HEK293 (cell line): ENCODE results near the gene KLHL28.

ENCODE experiments used
- CTCF ChIA-PET: fragments of 350-600 bp; formaldehyde crosslinking; extraction: SDS; loops from one replicate; lab custom pipeline; 2021; ENCODE audit warnings: antibody characterized with exemption; lab: Yijun Ruan, JAX
- POLR2A ChIA-PET: fragments of 300-600 bp; formaldehyde crosslinking; extraction: SDS; loops from one replicate; lab custom pipeline; 2020; ENCODE audit warnings: antibody characterized with exemption, inconsistent platforms; lab: Yijun Ruan, JAX
- H3K27ac ChIP-seq: fragments of 200-500 bp; sonication (Bioruptor generic); 2 replicates; pipeline ENCODE4 v1.5.1; 2014; ENCODE audit warnings: low read depth, low read length, control low read depth, inconsistent platforms; ENCODE audit errors: extremely low read depth
- H3K36me3 ChIP-seq, 2 experiments: fragments of 200-500 bp in 1 of 2; sonication (Bioruptor generic) in 1 of 2; 1 replicate in 1 of 2; 2 replicates in 1 of 2; pipeline ENCODE4 v1.5.1; 2014 to 2017; ENCODE audit warnings: inconsistent platforms in 2 of 2, low read length in 2 of 2; ENCODE audit not compliant: control insufficient read depth in 2 of 2, insufficient read depth in 1 of 2
- H3K4me1 ChIP-seq: fragments of 200-500 bp; sonication (Bioruptor generic); 2 replicates; pipeline ENCODE4 v1.5.1; 2014; ENCODE audit warnings: mild to moderate bottlenecking, low read length, inconsistent platforms; ENCODE audit not compliant: control insufficient read depth, insufficient read depth
- H3K4me3 ChIP-seq: 2 replicates; pipeline ENCODE4 v1.5.1; 2011; ENCODE audit warnings: low read depth, mild to moderate bottlenecking, control low read depth, low read length, moderate library complexity
- H3K9me3 ChIP-seq: fragments of 200-500 bp; sonication (Bioruptor generic); 2 replicates; pipeline ENCODE4 v1.5.1; 2014; ENCODE audit warnings: low read depth, low read length, inconsistent platforms; ENCODE audit not compliant: control insufficient read depth, insufficient read depth
- HOXA7 ChIP-seq: sonication (generic); formaldehyde crosslinking; IDR thresholded peaks from 2 replicates; pipeline ENCODE4 v1.8.1; 2022; ENCODE audit warnings: missing genetic modification reagents, borderline replicate concordance
- HOXC10 ChIP-seq: sonication (generic); formaldehyde crosslinking; IDR thresholded peaks from 2 replicates; pipeline ENCODE4 v1.8.1; 2023; ENCODE audit warnings: mild to moderate bottlenecking, missing genetic modification reagents
- KLF10 ChIP-seq: fragments of 450-650 bp; IDR thresholded peaks from 2 replicates; pipeline ENCODE4 v1.5.1; 2018; ENCODE audit warnings: missing biosample characterization, mild to moderate bottlenecking, missing genetic modification characterization
- KLF16 ChIP-seq: fragments of 450-650 bp; formaldehyde crosslinking; IDR thresholded peaks from 2 replicates; pipeline ENCODE4 v1.5.1; 2017; ENCODE audit warnings: missing biosample characterization, missing genetic modification characterization
- KLF7 ChIP-seq: fragments of 450-650 bp; formaldehyde crosslinking; IDR thresholded peaks from 2 replicates; pipeline ENCODE4 v1.5.1; 2016; ENCODE audit warnings: missing biosample characterization, missing genetic modification characterization, borderline replicate concordance
- PBX3 ChIP-seq: sonication (generic); formaldehyde crosslinking; IDR thresholded peaks from 2 replicates; pipeline ENCODE4 v1.8.1; 2022; ENCODE audit warnings: mild to moderate bottlenecking, moderate library complexity, missing genetic modification reagents
- PRDM4 ChIP-seq: fragments of 450-650 bp; formaldehyde crosslinking; IDR thresholded peaks from 2 replicates; pipeline ENCODE4 v1.5.1; 2017; ENCODE audit warnings: missing biosample characterization, missing genetic modification characterization
- SP2 ChIP-seq: fragments of 450-650 bp; formaldehyde crosslinking; IDR thresholded peaks from 2 replicates; pipeline ENCODE4 v1.5.1; 2016; ENCODE audit warnings: missing biosample characterization, missing genetic modification characterization
- ZBTB44 ChIP-seq: fragments of 450-650 bp; IDR thresholded peaks from 2 replicates; pipeline ENCODE4 v1.5.1; 2018; ENCODE audit warnings: missing biosample characterization, mild to moderate bottlenecking, missing genetic modification characterization
- ZFP41 ChIP-seq: fragments of 450-650 bp; formaldehyde crosslinking; IDR thresholded peaks from 2 replicates; pipeline ENCODE4 v1.5.1; 2016; ENCODE audit warnings: missing biosample characterization, missing genetic modification characterization, borderline replicate concordance
- ZNF140 ChIP-seq: fragments of 450-650 bp; formaldehyde crosslinking; IDR thresholded peaks from 2 replicates; pipeline ENCODE4 v1.5.1; 2016; ENCODE audit warnings: missing biosample characterization, missing genetic modification characterization
- ZNF23 ChIP-seq: fragments of 450-650 bp; formaldehyde crosslinking; IDR thresholded peaks from 2 replicates; pipeline ENCODE4 v1.5.1; 2016; ENCODE audit warnings: missing biosample characterization, missing genetic modification characterization, borderline replicate concordance
- ZNF311 ChIP-seq: fragments of 450-650 bp; formaldehyde crosslinking; IDR thresholded peaks from 2 replicates; pipeline ENCODE4 v1.5.1; 2017; ENCODE audit warnings: missing biosample characterization, missing genetic modification characterization, borderline replicate concordance
- ZNF354C ChIP-seq: fragments of 450-650 bp; formaldehyde crosslinking; IDR thresholded peaks from 2 replicates; pipeline ENCODE4 v1.5.1; 2016; ENCODE audit warnings: missing biosample characterization, missing genetic modification characterization, low read depth, borderline replicate concordance
- ZNF549 ChIP-seq: fragments of 450-650 bp; IDR thresholded peaks from 2 replicates; pipeline ENCODE4 v1.5.1; 2018; ENCODE audit warnings: missing biosample characterization, missing genetic modification characterization, mild to moderate bottlenecking, inconsistent platforms, moderate library complexity
- ZNF571 ChIP-seq: fragments of 450-650 bp; formaldehyde crosslinking; IDR thresholded peaks from 2 replicates; pipeline ENCODE4 v1.5.0; 2017; ENCODE audit warnings: missing biosample characterization, missing genetic modification characterization
- ZNF623 ChIP-seq: fragments of 450-650 bp; formaldehyde crosslinking; IDR thresholded peaks from 2 replicates; pipeline ENCODE4 v1.5.1; 2016; ENCODE audit warnings: missing biosample characterization, missing genetic modification characterization
- ZNF670 ChIP-seq: fragments of 450-650 bp; formaldehyde crosslinking; IDR thresholded peaks from 2 replicates; pipeline ENCODE4 v1.5.1; 2016; ENCODE audit warnings: missing biosample characterization, missing genetic modification characterization, low read depth
- ZNF677 ChIP-seq: fragments of 450-650 bp; IDR thresholded peaks from 2 replicates; pipeline ENCODE4 v1.5.0; 2018; ENCODE audit warnings: missing biosample characterization, mild to moderate bottlenecking, missing genetic modification characterization, moderate library complexity
- ZSCAN23 ChIP-seq: fragments of 450-650 bp; formaldehyde crosslinking; IDR thresholded peaks from 2 replicates; pipeline ENCODE4 v1.5.1; 2016; ENCODE audit warnings: missing biosample characterization, missing genetic modification characterization
- TF ChIP-seq, protein P1 (sequence below): fragments of 450-650 bp; formaldehyde crosslinking; IDR thresholded peaks from 2 replicates; pipeline ENCODE4 v1.5.1; 2017; ENCODE audit warnings: missing biosample characterization, missing genetic modification characterization
- TF ChIP-seq, protein P2 (sequence below): fragments of 450-650 bp; formaldehyde crosslinking; IDR thresholded peaks from 2 replicates; pipeline ENCODE4 v1.5.0; 2017; ENCODE audit warnings: missing biosample characterization, missing genetic modification characterization, borderline replicate concordance
- TF ChIP-seq, protein P3 (sequence below): fragments of 450-650 bp; formaldehyde crosslinking; IDR thresholded peaks from 2 replicates; pipeline ENCODE4 v1.5.1; 2017; ENCODE audit warnings: missing biosample characterization, missing genetic modification characterization

The KLHL28 gene

GRCh38 chr14:44945264-44945663 lies 16.5 kb downstream of the KLHL28 start:
- H3K4me1 ChIP-seq = no peaks in the 10 kb centered on the region
- CTCF ChIA-PET = no interaction called here
- TF ChIP-seq ZNF23 (tag by site-specific recombination) = no peak
- TF ChIP-seq ZNF140 (tag by site-specific recombination) = no peak
- no peak for TF ChIP-seq KLF7 (tag by site-specific recombination)
- TF ChIP-seq, all 188 proteins: peak for 0
- Histone ChIP-seq H3K9me3 (no peaks in the 10 kb centered on the region), H3K36me3 (peaks cover 25 to 35% of the 10 kb centered on the region in 2 experiments), H3K4me3 (no peak overlapping the region), H3K27ac (no peak overlapping the region)
- POLR2A ChIA-PET = no interaction called here

DNA sequence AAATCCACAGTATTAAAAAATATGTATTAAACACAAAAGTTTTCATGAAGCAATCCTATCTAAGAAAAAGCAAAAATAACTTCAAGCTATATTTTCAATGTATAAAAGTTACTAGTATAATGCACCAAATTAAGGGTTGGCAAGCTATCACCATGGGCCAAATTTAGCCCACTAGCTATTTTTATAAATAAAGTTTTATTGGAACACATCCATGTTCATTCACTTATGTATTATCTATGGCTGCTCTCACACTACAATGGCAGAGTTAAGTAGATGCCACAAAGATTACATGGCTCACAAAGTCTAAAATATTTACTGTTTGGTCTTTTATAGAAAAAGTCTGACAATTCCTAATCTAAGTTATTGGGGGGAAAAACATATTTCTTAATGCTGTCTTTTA lies 17.6 kb downstream of the KLHL28 start:
- TF ChIP-seq PRDM4 (tag by site-specific recombination) (no peak), ZNF311 (no peak), ZNF549 (tag by site-specific recombination) (no peak), KLF16 (tag by site-specific recombination) (no peak), HOXA7 (CRISPR knock-in tag) (no peak), SP2 (no peak), ZNF670 (tag by site-specific recombination) (no peak), ZFP41 (tag by site-specific recombination) (no peak), ZSCAN23 (tag by site-specific recombination) (no peak), KLF10 (tag by site-specific recombination) (no peak), PBX3 (no peak), ZBTB44 (tag by site-specific recombination) (no peak), HOXC10 (CRISPR knock-in tag) (no peak), ZNF354C (tag by site-specific recombination) (no peak), ZNF571 (tag by site-specific recombination) (no peak), ZNF623 (tag by site-specific recombination) (no peak), ZNF677 (tag by site-specific recombination) (no peak)
- TF ChIP-seq, protein P1, sequence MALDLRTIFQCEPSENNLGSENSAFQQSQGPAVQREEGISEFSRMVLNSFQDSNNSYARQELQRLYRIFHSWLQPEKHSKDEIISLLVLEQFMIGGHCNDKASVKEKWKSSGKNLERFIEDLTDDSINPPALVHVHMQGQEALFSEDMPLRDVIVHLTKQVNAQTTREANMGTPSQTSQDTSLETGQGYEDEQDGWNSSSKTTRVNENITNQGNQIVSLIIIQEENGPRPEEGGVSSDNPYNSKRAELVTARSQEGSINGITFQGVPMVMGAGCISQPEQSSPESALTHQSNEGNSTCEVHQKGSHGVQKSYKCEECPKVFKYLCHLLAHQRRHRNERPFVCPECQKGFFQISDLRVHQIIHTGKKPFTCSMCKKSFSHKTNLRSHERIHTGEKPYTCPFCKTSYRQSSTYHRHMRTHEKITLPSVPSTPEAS (tag by site-specific recombination) = no peak
- TF ChIP-seq, protein P2, sequence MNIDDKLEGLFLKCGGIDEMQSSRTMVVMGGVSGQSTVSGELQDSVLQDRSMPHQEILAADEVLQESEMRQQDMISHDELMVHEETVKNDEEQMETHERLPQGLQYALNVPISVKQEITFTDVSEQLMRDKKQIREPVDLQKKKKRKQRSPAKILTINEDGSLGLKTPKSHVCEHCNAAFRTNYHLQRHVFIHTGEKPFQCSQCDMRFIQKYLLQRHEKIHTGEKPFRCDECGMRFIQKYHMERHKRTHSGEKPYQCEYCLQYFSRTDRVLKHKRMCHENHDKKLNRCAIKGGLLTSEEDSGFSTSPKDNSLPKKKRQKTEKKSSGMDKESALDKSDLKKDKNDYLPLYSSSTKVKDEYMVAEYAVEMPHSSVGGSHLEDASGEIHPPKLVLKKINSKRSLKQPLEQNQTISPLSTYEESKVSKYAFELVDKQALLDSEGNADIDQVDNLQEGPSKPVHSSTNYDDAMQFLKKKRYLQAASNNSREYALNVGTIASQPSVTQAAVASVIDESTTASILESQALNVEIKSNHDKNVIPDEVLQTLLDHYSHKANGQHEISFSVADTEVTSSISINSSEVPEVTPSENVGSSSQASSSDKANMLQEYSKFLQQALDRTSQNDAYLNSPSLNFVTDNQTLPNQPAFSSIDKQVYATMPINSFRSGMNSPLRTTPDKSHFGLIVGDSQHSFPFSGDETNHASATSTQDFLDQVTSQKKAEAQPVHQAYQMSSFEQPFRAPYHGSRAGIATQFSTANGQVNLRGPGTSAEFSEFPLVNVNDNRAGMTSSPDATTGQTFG = no peak
- TF ChIP-seq, protein P3, sequence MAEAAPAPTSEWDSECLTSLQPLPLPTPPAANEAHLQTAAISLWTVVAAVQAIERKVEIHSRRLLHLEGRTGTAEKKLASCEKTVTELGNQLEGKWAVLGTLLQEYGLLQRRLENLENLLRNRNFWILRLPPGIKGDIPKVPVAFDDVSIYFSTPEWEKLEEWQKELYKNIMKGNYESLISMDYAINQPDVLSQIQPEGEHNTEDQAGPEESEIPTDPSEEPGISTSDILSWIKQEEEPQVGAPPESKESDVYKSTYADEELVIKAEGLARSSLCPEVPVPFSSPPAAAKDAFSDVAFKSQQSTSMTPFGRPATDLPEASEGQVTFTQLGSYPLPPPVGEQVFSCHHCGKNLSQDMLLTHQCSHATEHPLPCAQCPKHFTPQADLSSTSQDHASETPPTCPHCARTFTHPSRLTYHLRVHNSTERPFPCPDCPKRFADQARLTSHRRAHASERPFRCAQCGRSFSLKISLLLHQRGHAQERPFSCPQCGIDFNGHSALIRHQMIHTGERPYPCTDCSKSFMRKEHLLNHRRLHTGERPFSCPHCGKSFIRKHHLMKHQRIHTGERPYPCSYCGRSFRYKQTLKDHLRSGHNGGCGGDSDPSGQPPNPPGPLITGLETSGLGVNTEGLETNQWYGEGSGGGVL (tag by site-specific recombination) = no peak
- no peaks in the 10 kb centered on the region for H3K9me3 ChIP-seq
- H3K27ac ChIP-seq = no peak overlapping the region
- ChIA-PET CTCF (interaction anchor here (0.7 kb wide), 1 partner anchor 1168 kb away, joined by 4 read pairs; no protein-coding TSS in a partner anchor), POLR2A (no interaction called here)
- H3K36me3 ChIP-seq = peaks cover 25 to 42% of the 10 kb centered on the region in 2 experiments
- H3K4me3 ChIP-seq = no peak overlapping the region
- H3K4me1 ChIP-seq = no peaks in the 10 kb centered on the region
